GM23338 (cell line): ENCODE results near the gene TMEM59L. TPM values are rescaled to one million over a fixed set of nuclear protein-coding genes. Genes with fewer than 3 reads are reported as not detected.

ENCODE experiments used
- ATAC-seq: fragments of 200-7000 bp; cut with Tn5 transposase; 3 replicates; pipeline ENCODE4 v1.9.1; 2020
- DNase-seq: peaks from one replicate; pipeline ENCODE4 v3.0.0-alpha.2; 2015; ENCODE audit warnings: low spot score
- H2AFZ ChIP-seq: fragments of 200-600 bp; sonication (generic); 2 replicates; pipeline ENCODE4 v1.8.0; 2016; ENCODE audit warnings: antibody characterized with exemption, mild to moderate bottlenecking, moderate library complexity
- H3F3A ChIP-seq: fragments of 200-600 bp; sonication (generic); replicated peaks from 2 replicates; pipeline ENCODE4 v1.8.0; 2017; ENCODE audit warnings: antibody characterized with exemption, mixed run types, low read depth
- H3K27ac ChIP-seq: fragments of 200-600 bp; sonication (generic); 2 replicates; pipeline ENCODE4 v1.6.1; 2016; ENCODE audit warnings: low read depth
- H3K27me3 ChIP-seq: fragments of 200-600 bp; sonication (generic); 2 replicates; pipeline ENCODE4 v1.8.0; 2016; ENCODE audit warnings: mild to moderate bottlenecking, mixed run types, moderate library complexity; ENCODE audit not compliant: insufficient read depth
- H3K36me3 ChIP-seq: fragments of 200-600 bp; sonication (generic); 2 replicates; pipeline ENCODE4 v1.8.0; 2016; ENCODE audit warnings: mild to moderate bottlenecking; ENCODE audit not compliant: insufficient read depth
- H3K4me1 ChIP-seq: fragments of 200-600 bp; sonication (generic); 2 replicates; pipeline ENCODE4 v1.8.0; 2016; ENCODE audit warnings: mild to moderate bottlenecking, moderate library complexity; ENCODE audit not compliant: insufficient read depth
- H3K4me2 ChIP-seq: fragments of 200-600 bp; sonication (generic); 2 replicates; pipeline ENCODE4 v1.7.1; 2017; ENCODE audit warnings: mixed run types
- H3K4me3 ChIP-seq: fragments of 200-600 bp; sonication (generic); 2 replicates; pipeline ENCODE4 v1.6.1; 2016; ENCODE audit warnings: mixed run types
- H3K79me2 ChIP-seq: fragments of 200-600 bp; sonication (generic); replicated peaks from 2 replicates; pipeline ENCODE4 v1.8.0; 2017; ENCODE audit warnings: mild to moderate bottlenecking; ENCODE audit not compliant: insufficient read depth
- H3K9me2 ChIP-seq: fragments of 200-600 bp; sonication (generic); 2 replicates; pipeline ENCODE4 v1.8.0; 2017; ENCODE audit not compliant: insufficient read depth
- H4K20me1 ChIP-seq: fragments of 200-600 bp; sonication (generic); replicated peaks from 2 replicates; pipeline ENCODE4 v1.8.0; 2017; ENCODE audit warnings: mild to moderate bottlenecking; ENCODE audit not compliant: insufficient read depth
- H3K27ac Mint-ChIP-seq: 2 replicates; pipeline ENCODE4 v1.8.0; 2020; ENCODE audit warnings: inconsistent platforms, mild to moderate bottlenecking, moderate library complexity, mixed read lengths
- H3K27me3 Mint-ChIP-seq: 3 replicates; pipeline ENCODE4 v1.8.0; 2022; ENCODE audit warnings: low read depth, mild to moderate bottlenecking, moderate library complexity, mixed read lengths, inconsistent platforms; ENCODE audit not compliant: insufficient read depth, poor library complexity
- H3K36me3 Mint-ChIP-seq: 3 replicates; pipeline ENCODE4 v1.8.0; 2021; ENCODE audit warnings: low read depth, mild to moderate bottlenecking, inconsistent platforms, moderate library complexity, mixed read lengths
- H3K4me1 Mint-ChIP-seq: 3 replicates; pipeline ENCODE4 v1.8.0; 2020; ENCODE audit warnings: mild to moderate bottlenecking, inconsistent platforms, mixed read lengths
- H3K4me3 Mint-ChIP-seq: 3 replicates; pipeline ENCODE4 v1.8.0; 2021; ENCODE audit warnings: moderate library complexity, mild to moderate bottlenecking, inconsistent platforms, mixed read lengths
- H3K9me3 Mint-ChIP-seq: 3 replicates; pipeline ENCODE4 v1.8.0; 2020; ENCODE audit warnings: moderate library complexity, mild to moderate bottlenecking, inconsistent platforms, mixed read lengths
- CREB1 ChIP-seq: fragments of 250-450 bp; sonication (Bioruptor Pico); IDR thresholded peaks from 2 replicates; pipeline ENCODE4 v1.5.0; 2020; ENCODE audit warnings: low read depth, mild to moderate bottlenecking, moderate library complexity
- EZH2phosphoT487 ChIP-seq: fragments of 200-600 bp; sonication (generic); IDR thresholded peaks from one replicate; pipeline ENCODE4 v1.8.1; 2018; ENCODE audit warnings: antibody characterized with exemption; ENCODE audit not compliant: unreplicated experiment
- JUNB ChIP-seq: IDR thresholded peaks from one replicate; pipeline ENCODE4 v1.6.1; 2016; ENCODE audit warnings: antibody characterized with exemption; ENCODE audit not compliant: unreplicated experiment
- NANOG ChIP-seq: IDR thresholded peaks from 2 replicates; pipeline ENCODE4 v1.6.1; 2016; ENCODE audit warnings: antibody characterized with exemption, borderline replicate concordance
- POLR2AphosphoS5 ChIP-seq: IDR thresholded peaks from 2 replicates; pipeline ENCODE4 v1.6.1; 2016; ENCODE audit warnings: antibody characterized with exemption, low read depth
- ZNF114 ChIP-seq: fragments of 250-450 bp; sonication (Bioruptor Pico); IDR thresholded peaks from 2 replicates; pipeline ENCODE4 v1.5.0; 2020; ENCODE audit warnings: mild to moderate bottlenecking, moderate library complexity
- ZNF462 ChIP-seq: fragments of 250-450 bp; sonication (Bioruptor Pico); IDR thresholded peaks from 2 replicates; pipeline ENCODE4 v1.5.0; 2020; ENCODE audit warnings: mild to moderate bottlenecking, moderate library complexity
- polyA plus RNA-seq: library from polyadenylated mRNA; unstranded; fragments of >200 nt; fragmentation: Nextera tagmentation; extraction: Ambion mirVana; gene quantifications from 2 replicates; pipeline ENCODE4 v1.2.1, GENCODE V29; 2016
- total RNA-seq: library from RNA; depleted of rRNA; stranded (reverse); fragments of >200 nt; shearing (Covaris generic); gene quantifications from 2 replicates; pipeline ENCODE4 v1.2.3, GENCODE V29; 2014
- TF ChIP-seq, protein P1 (sequence below): IDR thresholded peaks from one replicate; pipeline ENCODE4 v1.6.1; 2018; ENCODE audit warnings: antibody characterized with exemption; ENCODE audit not compliant: unreplicated experiment

The TMEM59L gene
- total and polyA plus RNA-seq, 2 experiments from 2014 or later = 9.8 to 15.7 TPM

DNA sequence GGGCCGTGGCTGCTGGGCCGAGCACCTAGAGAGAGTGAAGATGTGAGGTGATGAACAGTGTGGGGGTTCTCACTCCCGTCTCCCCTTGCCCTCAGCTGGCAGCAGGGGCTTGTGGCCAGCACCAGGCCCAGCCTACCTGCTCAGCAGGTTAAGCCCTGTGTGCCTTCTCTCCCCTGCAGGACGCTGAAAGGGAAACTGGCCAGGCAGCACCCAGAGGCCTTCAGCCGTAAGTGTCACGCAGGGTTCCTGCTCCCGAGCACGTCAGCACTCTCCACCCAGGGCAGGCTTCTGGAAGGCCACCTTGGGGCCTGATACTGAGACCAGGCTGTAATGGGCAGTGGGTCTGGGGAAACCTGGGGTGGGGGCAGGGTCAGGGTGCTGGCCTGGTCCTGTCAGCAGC is 45.7 kb upstream of the TMEM59L start (continued):
- TF ChIP-seq EZH2phosphoT487 (no peak), CREB1 (CRISPR knock-in tag) (no peak), NANOG (no peak)
- TF ChIP-seq, protein P1, sequence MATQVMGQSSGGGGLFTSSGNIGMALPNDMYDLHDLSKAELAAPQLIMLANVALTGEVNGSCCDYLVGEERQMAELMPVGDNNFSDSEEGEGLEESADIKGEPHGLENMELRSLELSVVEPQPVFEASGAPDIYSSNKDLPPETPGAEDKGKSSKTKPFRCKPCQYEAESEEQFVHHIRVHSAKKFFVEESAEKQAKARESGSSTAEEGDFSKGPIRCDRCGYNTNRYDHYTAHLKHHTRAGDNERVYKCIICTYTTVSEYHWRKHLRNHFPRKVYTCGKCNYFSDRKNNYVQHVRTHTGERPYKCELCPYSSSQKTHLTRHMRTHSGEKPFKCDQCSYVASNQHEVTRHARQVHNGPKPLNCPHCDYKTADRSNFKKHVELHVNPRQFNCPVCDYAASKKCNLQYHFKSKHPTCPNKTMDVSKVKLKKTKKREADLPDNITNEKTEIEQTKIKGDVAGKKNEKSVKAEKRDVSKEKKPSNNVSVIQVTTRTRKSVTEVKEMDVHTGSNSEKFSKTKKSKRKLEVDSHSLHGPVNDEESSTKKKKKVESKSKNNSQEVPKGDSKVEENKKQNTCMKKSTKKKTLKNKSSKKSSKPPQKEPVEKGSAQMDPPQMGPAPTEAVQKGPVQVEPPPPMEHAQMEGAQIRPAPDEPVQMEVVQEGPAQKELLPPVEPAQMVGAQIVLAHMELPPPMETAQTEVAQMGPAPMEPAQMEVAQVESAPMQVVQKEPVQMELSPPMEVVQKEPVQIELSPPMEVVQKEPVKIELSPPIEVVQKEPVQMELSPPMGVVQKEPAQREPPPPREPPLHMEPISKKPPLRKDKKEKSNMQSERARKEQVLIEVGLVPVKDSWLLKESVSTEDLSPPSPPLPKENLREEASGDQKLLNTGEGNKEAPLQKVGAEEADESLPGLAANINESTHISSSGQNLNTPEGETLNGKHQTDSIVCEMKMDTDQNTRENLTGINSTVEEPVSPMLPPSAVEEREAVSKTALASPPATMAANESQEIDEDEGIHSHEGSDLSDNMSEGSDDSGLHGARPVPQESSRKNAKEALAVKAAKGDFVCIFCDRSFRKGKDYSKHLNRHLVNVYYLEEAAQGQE = no peak

DNA sequence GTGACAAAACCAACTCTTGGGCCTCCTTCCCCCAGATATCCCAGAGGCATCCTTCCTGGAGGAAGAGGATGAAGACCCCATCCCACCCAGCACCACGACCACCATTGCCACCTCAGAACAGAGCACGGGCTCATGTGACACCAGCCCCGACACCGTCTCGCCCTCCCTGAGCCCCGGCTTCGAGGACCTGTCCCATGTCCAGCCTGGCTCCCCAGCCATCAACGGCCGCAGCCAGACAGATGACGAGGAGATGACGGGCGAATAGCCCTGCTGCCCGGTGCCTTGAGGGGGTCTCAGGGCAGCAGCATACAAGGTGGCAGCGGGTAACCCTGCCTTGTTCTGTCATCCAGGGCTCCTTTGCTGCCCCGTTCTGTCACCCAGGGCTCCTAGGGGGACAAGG is 44.3 kb upstream of the TMEM59L start:
- peaks cover 73% of the 10 kb centered on the region for H3K36me3 Mint-ChIP-seq
- H3K9me2 ChIP-seq = no peaks in the 10 kb centered on the region
- H3K36me3 ChIP-seq = peaks cover 28% of the 10 kb centered on the region; the same call in 1 of the 2 replicates

DNA sequence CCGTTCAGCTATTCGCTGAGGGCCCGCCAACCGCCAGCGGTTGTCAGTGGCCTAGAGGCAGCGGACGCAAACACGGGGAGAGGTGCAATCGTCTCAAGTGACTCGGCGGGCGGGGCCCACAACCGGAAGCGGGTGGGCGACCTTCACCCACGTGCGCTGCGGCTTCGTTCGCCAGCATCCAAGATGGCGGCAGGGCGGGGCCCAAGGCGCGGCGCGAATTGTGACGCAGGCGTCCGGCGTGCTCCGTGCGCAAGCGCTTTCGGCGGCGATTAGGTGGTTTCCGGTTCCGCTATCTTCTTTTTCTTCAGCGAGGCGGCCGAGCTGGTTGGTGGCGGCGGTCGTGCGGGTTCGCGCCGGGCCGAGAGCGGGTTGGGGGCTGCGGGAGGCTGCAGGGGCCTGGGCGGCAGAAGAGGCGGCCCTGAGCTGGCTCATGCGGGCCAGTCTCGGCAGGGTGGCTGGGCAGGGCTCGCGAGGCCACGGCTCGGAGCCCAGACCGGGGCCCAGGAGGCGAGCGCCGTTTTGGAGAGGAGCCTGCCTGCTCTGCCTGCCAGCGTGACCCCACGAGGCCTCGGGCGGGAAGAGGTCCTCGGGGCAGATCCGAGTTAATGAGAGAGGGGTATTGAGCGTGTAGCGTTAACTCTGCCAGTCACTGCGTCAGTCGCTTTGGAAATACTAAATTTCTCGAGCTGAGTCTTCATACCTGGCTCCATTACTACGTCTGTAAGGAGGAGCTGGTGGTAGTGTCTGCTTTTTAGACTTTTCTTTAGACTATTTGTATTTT is 40.9 kb upstream of the TMEM59L start, which contains the start of gene UBA52:
Gene UBA52 (plus strand): TSS at position 294 of the 781 bp plus-strand sequence. CDS start 1,444 bp downstream, outside the sequence.
- peaks cover 12% of the 10 kb centered on the region for H3K4me1 Mint-ChIP-seq
- peak within 1 kb of the TSS; percentile 100 for H3K4me2 ChIP-seq
- H3K4me1 ChIP-seq = peaks cover 8% of the 10 kb centered on the region
- H3K79me2 ChIP-seq = peaks cover 29% of the 10 kb centered on the region
- H3K9me2 ChIP-seq = no peaks in the 10 kb centered on the region
- peak within 1 kb of the TSS; percentile 28; the same call in 1 of the 2 replicates for H2AFZ ChIP-seq
- DNase-seq = peak; percentile 99
- H3K36me3 ChIP-seq = peaks cover 52% of the 10 kb centered on the region
- peak within 1 kb of the TSS; percentile 99 for H3K4me3 ChIP-seq
- H3K27me3 Mint-ChIP-seq = peaks cover 20% of the 10 kb centered on the region
- H3K27ac ChIP-seq = peak within 1 kb of the TSS; percentile 80
- ATAC-seq = peak; percentile 96
- H4K20me1 ChIP-seq = peaks cover 31% of the 10 kb centered on the region
- peaks cover 84% of the 10 kb centered on the region for H3K36me3 Mint-ChIP-seq
- peak within 1 kb of the TSS; percentile 88 for H3K4me3 Mint-ChIP-seq
- H3K9me3 Mint-ChIP-seq = no peaks in the 10 kb centered on the region
- no peaks in the 10 kb centered on the region for H3K27me3 ChIP-seq
- peaks cover 43% of the 10 kb centered on the region for H3F3A ChIP-seq
- peak within 1 kb of the TSS; percentile 65 for H3K27ac Mint-ChIP-seq
- no peak for TF ChIP-seq ZNF462 (CRISPR knock-in tag)
- no peak for TF ChIP-seq EZH2phosphoT487
- peak; percentile 94 for TF ChIP-seq POLR2AphosphoS5
- no peak for TF ChIP-seq ZNF114

More for the DNA sequence above, 44.3 kb upstream of the TMEM59L start:
- ATAC-seq (no peak), DNase-seq (no peak)
- peaks cover 20% of the 10 kb centered on the region for H3K27me3 Mint-ChIP-seq
- H3K4me3 ChIP-seq = no peak overlapping the region
- H3F3A ChIP-seq = peaks cover 16% of the 10 kb centered on the region
- no peak overlapping the region for H3K4me2 ChIP-seq
- TF ChIP-seq JUNB (no peak), NANOG (no peak), ZNF114 (no peak), CREB1 (CRISPR knock-in tag) (no peak)
- H3K9me3 Mint-ChIP-seq = no peaks in the 10 kb centered on the region
- no peak overlapping the region for H3K27ac Mint-ChIP-seq
- H3K4me1 Mint-ChIP-seq = peaks cover 12% of the 10 kb centered on the region
- H3K4me3 Mint-ChIP-seq = no peak overlapping the region
- H3K27ac ChIP-seq = no peak overlapping the region
- H4K20me1 ChIP-seq = peaks cover 14% of the 10 kb centered on the region
- H3K4me1 ChIP-seq = peaks cover 8% of the 10 kb centered on the region
- no peak overlapping the region for H2AFZ ChIP-seq
- peaks cover 17% of the 10 kb centered on the region for H3K79me2 ChIP-seq
- no peaks in the 10 kb centered on the region for H3K27me3 ChIP-seq
